HG03135 (cell line): ENCODE results near the gene OLFM4.

Source experiments
- ATAC-seq: cut with Tn5 transposase; IDR thresholded peaks from one replicate; pipeline ENCODE4 v1.9.1; 2021; ENCODE audit warnings: mild to moderate bottlenecking, moderate library complexity; ENCODE audit not compliant: unreplicated experiment

The OLFM4 gene

DNA sequence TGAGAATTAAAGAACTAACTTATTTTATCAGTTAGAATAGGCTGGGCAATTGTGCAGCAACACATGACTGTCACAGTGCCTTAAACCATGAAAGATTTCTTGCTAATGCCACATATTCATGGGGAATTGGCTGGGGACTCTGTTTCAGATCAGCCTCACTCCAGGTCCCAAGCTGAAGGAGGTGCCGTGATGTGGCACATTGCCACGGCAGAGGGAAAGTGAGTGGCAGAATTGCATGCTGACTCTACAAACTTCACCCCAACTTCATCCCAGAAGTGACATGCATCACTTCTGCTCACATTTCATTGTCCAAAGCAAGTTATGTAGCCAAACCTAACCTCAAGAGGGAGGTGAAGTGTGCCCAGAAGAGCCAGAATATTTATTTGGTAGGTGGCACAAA is 37.8 kb downstream of the OLFM4 start:
- ATAC-seq, result no peak

DNA sequence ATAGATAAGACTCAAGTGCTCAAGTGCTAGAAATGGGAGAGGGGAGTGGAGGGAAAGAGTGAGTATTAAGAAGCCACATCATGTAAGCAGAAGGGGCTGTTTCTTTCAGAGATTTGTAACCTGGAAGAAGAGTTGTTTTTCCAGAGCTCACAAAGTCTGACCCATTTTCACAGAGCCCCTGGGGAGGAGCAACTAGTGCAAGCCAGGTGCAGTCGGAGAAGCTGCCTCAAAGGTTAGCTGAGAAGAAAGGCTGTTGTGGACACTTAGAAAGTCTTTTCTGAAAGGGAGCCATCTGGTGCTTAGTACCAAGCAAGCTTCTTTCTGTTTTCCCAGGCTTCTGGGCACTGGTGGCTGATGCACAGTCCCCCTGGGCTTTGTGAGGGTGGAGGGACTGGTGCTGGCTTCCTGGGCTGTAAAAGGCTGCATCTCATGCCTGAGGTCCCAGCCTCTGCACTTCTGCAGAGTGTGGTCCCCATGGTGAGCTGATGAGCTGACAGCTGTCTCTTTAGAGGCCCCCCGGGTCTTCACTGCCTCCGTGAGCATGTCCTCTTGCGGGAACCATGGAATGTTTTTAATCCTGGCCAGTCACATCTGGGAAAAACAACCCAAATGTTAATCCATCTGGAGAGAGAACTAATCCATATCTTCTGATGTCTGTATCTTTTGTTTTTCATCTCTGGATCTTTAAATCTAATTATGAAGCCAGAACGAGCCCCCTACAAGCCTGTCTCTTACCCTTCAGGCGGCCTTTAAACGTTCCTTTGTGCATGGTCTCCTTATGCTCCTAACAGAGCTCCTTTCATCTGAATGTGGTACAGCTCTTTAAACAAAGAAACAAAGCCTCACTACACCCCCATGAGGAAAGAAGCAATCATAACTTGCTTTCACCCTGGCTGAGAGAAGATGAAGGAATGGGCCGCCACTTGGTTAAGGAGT is 40.2 kb downstream of the OLFM4 start:
- no peak for ATAC-seq

DNA sequence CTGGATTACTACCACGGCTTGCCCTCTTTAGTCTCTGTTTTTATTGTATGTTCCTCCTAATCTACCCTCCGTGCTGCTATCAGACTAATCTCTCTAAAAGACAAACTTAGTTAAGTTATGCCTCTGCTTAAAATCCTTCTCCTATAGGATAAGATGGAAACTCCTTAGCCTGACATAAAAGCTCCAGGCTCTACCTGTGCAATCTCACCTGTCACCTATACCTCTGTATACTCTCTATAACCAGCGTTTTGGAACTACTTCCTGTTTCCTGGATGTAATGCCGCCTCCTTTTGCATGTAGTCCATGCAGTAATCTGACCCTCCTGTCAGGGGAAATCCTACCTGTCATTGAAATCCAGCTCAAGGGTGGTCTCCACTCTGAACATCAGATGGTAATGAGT is 41.2 kb downstream of the OLFM4 start:
- ATAC-seq, result no peak

DNA sequence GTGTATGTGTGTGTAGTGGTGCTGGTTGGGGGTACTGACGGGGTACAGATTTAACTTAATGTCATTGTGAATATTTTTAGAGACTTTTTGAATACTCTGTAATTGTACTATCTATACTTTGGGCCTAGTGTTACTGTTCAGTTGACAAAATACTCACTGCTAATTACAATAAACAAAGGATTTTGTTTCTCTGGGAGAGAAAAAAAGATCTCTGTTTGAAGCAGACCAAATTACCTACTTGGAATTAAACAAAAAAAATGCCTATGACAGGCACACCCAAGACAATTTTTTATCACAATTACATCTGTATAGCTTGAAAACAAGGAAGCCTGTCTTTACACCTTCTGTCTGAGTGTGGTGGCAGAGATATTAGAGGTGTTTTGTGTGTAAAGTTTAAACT is 45.1 kb downstream of the OLFM4 start:
- ATAC-seq, result no peak

DNA sequence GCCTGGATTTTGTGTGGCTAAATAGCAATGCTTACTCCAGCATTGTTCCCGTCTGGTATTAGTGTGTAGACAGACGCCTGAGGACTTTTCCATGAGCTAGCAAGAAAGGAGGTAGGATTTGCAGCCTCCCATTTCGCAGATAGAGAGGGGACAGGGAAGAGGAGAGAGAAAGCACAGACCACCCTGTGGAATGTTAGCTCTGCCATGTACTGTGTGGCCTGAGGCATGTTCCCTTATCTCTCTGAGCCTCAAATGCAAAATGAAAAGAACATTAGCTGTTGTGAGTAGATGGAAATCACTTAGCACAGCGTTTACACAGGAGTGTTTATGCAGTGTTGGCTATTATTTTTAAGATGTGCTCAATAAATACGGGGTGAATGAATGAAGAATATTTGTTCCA is 45.5 kb downstream of the OLFM4 start:
- ATAC-seq, result no peak

DNA sequence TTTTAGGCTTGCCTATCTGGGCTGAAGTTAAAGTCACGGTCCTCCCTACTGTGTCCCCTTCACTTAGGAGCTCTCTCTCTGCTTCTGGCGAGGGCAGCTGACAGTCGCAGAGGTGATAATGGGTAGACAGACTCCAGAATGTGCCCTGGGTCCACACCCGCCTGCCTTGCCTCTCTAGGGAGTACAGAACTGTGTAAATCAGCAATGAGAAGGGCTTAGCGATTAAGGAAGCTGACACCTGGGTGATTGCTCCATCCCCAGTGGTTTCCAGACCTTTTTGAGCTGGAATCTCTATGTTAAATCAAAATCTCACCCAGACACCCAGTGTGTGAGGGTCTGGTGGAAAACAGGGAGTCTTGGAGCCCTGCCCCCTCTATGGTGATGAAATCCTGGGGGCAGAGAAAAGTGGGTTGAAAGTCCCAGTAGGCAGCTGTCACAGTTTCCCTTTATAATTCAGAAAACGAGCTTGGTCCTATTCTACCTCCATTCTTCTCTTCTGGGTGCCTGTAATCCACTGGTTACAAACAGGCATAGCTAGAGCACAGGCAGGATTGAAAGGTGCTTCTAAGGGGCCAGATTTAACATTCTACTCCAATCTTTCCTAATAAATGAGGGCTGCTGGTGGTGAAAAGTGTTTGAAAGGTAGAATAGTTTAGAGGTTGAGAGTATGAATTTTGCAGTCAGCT is 46.9 kb downstream of the OLFM4 start:
- no peak for ATAC-seq

DNA sequence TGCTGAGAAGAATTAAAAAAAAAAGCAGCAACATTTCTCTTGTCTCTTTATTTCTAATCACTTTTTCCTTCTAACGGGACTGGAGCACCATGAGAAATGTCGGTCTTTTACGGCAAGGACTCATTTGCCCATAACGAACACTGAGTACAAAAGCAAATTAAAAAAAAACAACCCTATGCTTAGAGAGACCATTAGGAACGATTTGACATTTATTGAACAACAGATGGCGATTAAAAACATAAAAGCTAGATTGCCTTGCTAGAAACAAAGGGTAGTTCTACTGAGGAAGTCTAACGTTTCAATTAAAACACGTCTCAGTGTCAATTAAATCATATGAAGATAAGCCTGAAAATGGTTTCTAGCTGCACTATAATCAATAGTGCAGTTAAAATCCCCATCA is 51.1 kb downstream of the OLFM4 start:
- ATAC-seq, result no peak

DNA sequence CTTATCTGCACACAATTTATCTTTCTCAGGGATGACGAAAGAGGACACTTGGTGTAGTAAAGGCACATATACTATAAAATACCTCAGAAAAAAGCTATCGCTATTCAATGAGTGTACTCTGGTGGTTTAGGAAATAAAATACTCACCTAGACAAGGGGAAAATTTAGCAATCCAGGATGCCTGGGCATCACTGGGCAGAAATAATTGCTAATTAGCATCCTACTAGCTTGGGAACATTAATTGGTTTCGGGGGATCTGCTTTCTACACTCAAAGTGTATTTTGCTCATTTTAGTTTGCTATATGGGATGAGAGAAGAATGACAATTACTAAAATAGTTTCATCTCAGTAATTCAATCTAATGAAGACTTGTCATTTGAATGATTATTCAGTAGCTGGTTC is 60.3 kb downstream of the OLFM4 start:
- no peak for ATAC-seq

DNA sequence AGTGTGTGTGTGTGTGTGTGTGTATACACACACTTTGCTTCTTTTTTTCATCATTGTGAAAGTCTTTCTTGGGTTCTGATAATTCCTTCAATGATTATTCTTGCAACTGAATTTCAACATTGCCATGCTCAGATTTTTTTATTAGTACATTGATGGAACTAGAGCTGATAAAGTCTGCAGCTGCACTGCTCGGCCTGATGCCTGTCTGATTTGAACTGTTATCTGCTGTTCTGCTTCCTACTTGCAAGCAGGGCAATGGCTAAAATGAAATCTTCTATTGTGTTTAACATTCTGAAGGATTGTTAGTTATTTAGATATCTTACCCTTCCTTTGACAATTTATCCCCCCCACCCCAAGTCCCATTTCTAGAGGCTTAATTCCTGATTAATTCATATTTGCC is 61.3 kb downstream of the OLFM4 start:
- no peak for ATAC-seq

DNA sequence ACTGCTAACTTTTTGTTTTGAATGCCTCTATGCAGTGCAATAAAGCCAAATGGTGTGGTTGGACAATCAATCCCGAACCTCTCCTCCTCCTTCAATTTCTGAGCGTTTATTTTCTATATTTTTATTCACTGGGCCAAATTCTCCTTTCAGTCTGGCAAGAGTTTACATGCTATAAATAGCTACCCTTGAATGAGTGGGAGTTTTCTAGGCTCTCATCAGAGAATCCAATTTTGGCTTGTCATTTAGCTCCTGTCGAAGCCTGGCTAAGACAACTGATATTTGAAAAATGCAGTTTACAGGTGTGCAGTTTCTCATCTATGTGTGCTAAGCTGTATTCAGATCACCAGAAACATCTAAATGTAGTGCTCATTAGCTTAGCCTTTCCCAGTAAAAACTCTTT is 61.8 kb downstream of the OLFM4 start:
- ATAC-seq, result no peak

DNA sequence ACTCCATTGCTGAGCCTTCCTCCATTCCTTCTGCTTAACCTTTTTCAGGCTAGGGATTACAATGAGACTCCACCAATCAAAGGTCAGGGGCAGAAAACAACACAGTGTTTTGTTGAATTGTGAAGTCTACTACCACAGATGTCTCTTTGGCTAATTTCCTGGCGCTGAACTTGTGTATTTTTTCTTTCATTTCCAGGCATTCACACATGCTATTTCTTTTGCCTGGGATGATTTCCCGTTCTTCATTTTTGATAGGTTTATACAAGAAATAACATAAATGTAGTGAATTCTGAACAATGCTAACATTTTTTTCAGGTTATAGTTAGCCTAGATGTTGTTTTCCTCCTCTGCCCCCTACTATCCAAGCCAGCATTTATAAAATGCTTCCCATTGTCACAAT is 64.3 kb downstream of the OLFM4 start:
- ATAC-seq, result no peak

DNA sequence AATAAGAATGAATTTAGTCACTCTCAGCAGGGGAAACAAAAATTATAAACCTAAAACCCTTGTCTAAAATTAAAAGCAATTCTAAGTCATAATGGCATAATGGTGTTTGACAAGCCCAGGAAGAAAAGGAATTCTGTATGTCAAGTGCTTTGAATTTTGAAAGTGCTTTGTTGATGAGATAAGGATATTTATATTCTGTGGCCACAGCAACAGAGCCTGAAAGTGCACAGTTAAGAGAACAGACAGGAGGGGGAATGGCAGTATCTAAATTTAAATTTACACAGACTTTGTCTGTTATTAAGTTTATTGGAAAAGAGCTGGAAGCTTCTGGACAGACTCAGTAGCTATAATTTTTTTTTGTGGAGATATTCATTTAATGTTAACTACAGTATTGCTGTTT is 69.8 kb downstream of the OLFM4 start:
- ATAC-seq, result no peak

DNA sequence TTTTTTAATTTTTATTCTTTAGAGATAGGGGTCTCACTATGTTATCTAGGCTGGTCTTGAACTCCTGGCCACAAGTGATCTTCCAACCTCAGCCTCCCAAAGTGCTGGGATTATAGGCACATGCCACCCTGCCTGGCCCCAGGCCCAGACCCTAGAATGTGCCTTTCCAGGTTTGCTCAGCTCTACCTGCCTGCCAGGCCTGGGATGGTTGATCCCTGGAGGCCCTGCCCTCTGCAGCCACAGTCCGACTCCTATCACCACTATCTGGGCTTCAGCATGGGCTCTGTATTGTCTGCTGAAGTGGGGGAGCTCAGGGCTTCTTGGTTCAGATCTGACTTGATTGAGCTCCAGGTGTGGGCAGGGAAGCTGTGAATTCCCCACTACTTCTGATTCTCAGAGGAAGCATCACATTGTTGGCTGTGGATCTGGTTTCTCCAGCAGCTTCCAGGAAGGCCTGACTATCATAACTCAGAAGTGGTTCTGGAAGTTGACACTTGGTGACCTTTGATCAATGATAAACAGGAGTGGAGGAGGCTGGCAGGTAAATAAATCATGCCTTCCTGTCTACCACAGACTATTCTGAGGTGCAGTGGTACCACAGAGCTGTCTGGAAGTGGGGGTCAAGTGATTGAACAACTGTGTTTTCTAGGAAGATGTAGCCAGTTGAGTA is 71.9 kb downstream of the OLFM4 start:
- ATAC-seq, result no peak
